Inflammatory macrophage treated with lipopolysaccharide for 1 hour (primary cell): ENCODE results near the gene PEX10.
A peak's percentile ranks its signal among the peaks of the same experiment; 100 is the strongest.
"Not testable (repeated sequence)": the region's sequence is repeated elsewhere in the genome, so short reads cannot be mapped to it uniquely, and the experiment has no call there.

Experiments
- DNase-seq, 2 donors: peaks; one replicate each; pipeline ENCODE4 v3.0.0-alpha.2; 2020 to 2022

Gene PEX10

GRCh38 chr1:2442661-2443060 lies 30.3 kb upstream of the PEX10 start:
- DNase-seq = no peak

DNA sequence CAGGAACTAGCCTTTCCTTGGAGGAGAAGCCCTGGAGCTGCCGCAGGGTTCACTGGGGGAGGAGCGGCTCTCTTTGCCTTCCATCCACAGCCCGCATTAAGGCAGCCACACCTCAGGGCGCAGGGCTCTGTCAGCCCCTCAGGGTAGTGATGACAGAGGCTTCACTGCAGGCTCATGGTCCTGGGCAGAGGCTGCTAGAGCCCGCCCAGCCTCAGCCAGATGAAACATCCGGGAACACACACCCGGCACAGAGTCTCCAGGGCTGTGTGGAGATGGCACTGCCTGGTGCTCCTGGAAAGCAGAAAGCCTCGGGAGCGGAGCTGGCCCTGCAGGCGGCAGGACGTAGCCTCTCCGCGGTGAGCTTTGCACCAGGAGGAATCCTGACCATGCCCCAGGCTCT lies 29.4 kb upstream of the PEX10 start:
- no peak for DNase-seq

- not testable (repeated sequence) for DNase-seq
Measured at GRCh38 chr1:2440346-2440745, 28.0 kb upstream of the PEX10 start.

DNA sequence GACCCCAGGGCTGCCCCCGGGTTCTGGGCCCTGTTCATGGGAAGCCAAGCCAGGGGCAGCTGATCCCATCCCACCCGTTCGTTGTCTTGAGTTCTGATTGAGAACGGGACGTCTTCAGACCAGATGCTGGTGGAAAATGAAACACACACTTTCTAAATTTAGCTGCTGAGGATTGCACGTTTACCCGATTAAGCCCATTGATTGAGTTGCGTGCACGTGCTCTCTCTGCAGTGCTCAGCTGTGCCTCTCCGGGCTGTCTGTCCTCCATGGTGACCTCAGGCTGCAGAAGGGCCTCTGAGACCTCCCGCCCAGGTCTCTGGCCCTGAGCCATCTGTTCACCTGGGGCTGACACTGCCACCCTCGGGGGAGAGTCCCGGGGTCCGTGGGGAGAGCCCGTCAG lies 27.0 kb upstream of the PEX10 start:
- no peak for DNase-seq

DNA sequence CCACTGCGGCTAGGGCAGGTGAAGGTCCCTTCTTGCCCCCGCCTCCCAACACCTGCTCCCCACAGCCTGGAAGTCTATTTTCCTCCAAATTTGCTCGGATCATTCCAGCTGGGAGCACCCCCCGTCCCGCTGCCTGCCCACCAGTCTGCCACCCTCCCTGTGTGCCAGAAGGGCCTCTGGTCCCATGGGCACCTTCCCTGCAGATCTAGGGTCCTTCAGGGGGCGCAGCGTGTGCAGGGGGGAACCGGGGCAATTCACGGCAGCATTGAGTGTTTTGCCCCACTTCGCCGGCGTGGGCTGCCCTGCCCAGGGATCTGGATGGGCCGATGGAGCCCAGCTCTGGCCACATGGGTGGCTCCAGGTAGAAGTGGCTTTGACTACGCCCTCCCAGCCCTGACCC lies 26.3 kb upstream of the PEX10 start:
- DNase-seq = no peak

DNA sequence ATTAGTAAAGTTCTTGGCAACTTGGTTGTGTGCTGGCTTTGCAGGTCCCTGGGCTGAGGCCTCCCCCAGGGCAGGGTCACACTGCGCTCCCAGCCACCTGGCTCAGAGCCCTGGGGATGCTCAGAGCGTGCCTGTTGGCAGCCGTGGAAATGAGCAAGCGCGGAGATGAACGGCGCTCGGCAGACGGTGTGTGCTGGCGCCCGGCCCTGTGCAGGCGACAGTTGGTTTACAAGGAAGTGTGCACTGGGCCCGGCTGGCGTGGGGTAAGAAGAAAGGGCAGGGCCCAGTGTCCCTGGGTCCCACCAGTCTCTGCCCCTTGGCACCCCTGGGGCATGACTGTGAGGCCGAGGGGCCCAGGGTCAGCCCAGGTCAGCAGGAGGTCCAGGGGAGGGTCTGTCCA lies 25.7 kb upstream of the PEX10 start:
- no peak for DNase-seq

- DNase-seq = no peak
Measured at GRCh38 chr1:2437617-2438016, 25.3 kb upstream of the PEX10 start.

- no peak for DNase-seq
Measured at GRCh38 chr1:2436876-2437275, 24.5 kb upstream of the PEX10 start.

- no peak for DNase-seq
Measured at GRCh38 chr1:2435746-2436355, 23.5 kb upstream of the PEX10 start.

- DNase-seq = no peak
Measured at GRCh38 chr1:2435091-2435490, 22.7 kb upstream of the PEX10 start.

DNA sequence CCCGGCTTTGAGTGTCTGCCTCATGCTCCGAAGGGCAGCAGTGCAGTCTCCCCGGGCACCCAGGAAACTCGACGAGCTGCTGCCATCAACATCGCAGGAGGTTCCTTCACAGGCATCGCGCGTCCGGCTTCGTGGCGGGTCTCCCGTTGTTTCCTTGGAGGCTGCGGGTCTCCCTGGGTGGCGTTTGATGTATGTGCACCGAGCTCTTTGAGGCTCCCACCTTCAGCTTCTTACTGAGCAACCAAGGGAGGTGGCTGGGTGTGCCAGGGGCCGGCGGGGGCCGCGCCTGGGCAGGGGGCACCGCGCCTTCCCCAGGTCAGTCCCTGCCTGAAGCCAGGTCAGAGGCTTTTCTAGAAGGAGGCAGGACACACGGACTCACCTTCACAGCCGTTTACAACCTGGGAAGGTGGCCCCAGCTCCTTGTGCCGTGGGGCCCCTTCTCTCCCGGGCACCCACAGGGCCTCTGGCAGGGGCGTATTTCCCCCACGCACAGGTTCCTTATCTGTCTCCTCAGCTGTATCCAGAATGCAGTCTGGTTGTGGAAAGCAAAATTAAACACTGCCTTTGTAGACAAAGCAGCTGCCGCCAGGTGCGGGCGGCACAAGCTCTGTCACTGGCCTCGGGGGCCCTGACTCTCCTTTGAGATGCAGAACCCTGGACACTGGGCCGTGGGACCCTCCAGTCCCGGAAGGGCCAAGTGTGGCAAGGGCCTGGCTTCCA lies 21.7 kb upstream of the PEX10 start:
- no peak for DNase-seq

DNA sequence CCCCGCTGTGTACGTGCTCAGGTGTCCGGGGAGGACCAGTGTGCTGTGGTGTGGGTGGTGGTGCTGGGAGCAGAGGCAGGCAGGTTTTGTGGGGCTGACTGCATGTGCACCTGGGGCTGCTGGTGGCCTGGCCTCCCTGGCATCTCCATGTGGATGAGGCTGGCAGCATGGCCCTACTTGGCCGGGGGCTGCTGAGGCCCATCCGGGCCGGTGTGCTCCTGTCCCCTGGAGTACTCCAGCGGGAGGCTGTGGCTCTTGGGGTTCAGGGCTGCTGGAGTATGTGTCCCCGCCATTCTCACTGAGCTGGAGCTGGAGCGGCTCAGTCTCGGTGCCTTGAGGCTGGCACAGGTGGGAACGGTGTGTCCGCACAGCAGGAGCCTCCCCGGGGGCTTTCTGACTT lies 20.8 kb upstream of the PEX10 start:
- no peak for DNase-seq

DNA sequence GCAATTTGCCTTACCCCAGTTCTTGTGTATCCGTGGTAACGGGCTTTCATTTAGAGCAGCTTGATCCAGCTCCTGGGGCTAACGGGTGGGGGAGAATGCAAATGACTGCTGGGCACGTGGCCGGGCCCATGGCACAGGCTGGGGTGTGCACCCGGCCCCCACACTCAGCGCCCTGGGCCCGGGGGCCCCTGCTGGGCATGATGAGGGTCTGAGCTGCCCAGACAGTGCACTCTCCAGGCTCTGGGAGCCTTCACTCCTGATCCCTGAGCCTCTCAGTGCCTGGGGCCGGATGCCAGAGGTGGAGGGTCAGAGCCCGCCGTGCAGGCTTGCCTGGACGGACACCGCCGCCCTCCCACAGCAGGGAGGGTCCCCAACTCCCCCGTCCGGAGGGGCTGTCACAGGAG lies 20.1 kb upstream of the PEX10 start:
- DNase-seq = no peak

- DNase-seq = no peak
Measured at GRCh38 chr1:2431518-2431917, 19.2 kb upstream of the PEX10 start.

- DNase-seq = no peak
Measured at GRCh38 chr1:2431103-2431502, 18.7 kb upstream of the PEX10 start.

DNA sequence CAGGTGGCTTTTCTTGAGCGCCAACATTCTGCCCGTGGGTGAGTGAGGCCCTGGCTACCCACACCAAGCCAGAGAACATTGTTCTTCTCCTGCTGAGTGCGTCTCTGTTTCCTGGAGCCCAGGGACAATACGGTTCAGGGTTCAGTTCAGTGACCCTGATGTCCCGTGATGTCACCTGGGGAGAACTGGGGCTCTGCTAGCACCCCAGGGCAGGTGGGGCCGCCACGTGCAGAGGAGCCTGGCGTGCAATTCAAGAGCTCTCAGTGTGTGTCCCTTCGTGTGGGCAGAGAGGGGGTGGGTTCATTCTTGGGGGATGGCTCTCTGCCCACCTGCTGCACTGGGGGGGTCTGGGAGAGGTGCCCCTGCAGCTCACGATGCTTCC lies 18.2 kb upstream of the PEX10 start:
- DNase-seq = no peak

- DNase-seq = peak in 1 of 2 donors; percentile 5
Measured at GRCh38 chr1:2429780-2430591, 17.6 kb upstream of the PEX10 start.

GRCh38 chr1:2428490-2428889 lies 16.1 kb upstream of the PEX10 start:
- no peak for DNase-seq

- no peak for DNase-seq
Measured at GRCh38 chr1:2427976-2428375, 15.6 kb upstream of the PEX10 start.

DNA sequence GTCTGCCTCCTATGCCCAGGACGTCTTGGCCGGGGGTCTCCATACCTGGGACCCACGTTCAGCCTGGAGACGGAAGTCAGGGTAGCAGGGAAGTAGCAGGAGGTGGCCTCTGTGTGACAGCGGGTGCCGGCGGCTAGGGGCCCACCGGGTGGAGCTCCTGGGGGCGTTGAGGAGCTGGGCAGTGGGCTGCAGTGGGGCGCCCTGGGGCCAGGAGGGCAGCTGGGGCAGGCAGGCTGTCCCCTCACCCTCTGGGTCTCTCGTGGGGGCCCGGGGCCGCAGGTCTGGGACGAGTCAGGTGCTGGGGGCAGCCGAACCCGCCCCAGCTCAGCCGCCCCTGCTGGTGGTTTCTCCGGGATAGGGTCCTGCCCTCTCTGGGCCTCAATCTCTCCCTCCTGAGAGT lies 14.7 kb upstream of the PEX10 start:
- DNase-seq = no peak

- DNase-seq = no peak
Measured at GRCh38 chr1:2426540-2426939, 14.2 kb upstream of the PEX10 start.

DNA sequence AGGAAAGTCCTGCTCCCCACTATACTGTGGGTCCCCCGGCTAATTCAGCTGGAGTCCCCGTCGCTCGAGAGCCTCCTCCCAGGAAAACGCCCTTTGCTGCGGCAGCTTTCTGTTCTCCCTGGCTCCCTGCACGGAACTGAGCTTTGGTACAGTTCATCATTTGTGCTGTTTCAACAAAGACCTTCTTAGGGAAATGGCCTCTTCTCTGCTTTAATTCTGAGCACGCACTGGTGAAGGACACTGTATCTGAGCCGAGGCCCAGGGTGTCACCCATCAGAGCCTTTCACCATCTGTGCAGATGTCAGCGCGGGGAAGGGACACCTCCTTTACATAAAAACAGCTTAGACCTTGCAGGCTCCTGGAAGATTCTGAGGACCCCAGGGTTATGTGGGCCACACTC lies 13.5 kb upstream of the PEX10 start:
- DNase-seq = no peak

- DNase-seq = no peak
Measured at GRCh38 chr1:2422523-2422922, 10.2 kb upstream of the PEX10 start.

DNA sequence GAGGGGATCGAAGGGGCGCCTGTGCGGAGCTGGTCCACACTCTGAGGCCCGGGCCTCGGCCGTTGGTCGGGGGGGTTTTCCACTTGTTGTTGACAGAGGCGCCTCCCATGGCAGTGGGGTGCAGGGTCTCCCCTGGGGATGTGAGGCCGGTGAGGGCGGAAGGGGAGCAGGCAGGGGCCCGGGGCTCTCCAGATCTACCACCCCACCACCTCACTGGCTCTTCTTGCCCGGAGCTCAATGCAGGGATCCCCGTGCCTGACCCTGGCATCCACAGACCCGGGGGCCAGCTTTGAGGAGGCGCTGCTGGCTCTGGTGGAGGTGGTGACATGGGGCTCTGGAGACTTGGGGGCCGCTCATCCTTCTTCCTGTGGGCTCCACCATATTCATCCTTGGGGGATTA lies 7.1 kb upstream of the PEX10 start:
- no peak for DNase-seq
